NCI-H2107 treated with DMSO at 0.1 percent for 48 hours (cell line): ENCODE results near the gene COL5A1.

Source experiments
- DNase-seq: peaks from one replicate; lab custom pipeline; 2025; ENCODE audit not compliant: unreplicated experiment; lab: John Stamatoyannopoulos, UW

The COL5A1 gene

GRCh38 chr9:134886413-134886913 lies 244.9 kb downstream of the COL5A1 start:
- no peak for DNase-seq

DNA sequence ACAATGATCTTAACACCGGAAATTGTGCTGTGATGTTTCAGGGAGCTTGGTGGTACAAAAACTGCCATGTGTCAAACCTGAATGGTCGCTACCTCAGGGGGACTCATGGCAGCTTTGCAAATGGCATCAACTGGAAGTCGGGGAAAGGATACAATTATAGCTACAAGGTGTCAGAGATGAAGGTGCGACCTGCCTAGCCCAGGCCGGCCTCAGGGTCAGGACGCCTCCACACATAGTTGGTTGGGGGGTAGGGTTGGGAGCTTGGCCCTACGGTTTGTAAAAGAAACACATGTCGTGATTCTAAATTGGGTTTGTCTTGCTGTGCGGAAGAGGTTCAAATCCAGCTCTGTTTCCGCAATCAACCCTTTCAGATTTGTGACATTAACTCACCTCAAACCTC lies 245.6 kb downstream of the COL5A1 start:
- DNase-seq: no peak

- DNase-seq: no peak
Observed at GRCh38 chr9:134887686-134888602, 246.3 kb downstream of the COL5A1 start.

GRCh38 chr9:134888603-134889190 lies 247.1 kb downstream of the COL5A1 start:
- no peak for DNase-seq

- DNase-seq: no peak
Observed at GRCh38 chr9:134889386-134890154, 248.0 kb downstream of the COL5A1 start.

DNA sequence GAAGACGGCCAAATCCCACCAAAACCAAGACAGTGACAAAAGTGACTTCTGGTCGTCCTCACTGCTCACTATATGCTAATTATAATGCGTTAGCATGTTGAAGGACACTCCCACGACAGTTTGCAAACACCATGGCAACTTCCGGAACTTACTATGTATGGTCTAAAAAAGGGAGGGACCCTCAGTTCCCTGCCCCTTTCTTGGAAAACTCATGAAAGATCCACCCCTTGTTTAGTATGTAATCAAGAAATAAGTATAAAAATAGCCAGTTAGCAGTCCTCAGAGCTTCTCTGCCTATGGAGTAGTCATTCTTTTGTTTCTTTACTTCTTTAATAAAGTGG lies 248.5 kb downstream of the COL5A1 start:
- DNase-seq: no peak

GRCh38 chr9:134891053-134891452 lies 249.4 kb downstream of the COL5A1 start:
- no peak for DNase-seq

DNA sequence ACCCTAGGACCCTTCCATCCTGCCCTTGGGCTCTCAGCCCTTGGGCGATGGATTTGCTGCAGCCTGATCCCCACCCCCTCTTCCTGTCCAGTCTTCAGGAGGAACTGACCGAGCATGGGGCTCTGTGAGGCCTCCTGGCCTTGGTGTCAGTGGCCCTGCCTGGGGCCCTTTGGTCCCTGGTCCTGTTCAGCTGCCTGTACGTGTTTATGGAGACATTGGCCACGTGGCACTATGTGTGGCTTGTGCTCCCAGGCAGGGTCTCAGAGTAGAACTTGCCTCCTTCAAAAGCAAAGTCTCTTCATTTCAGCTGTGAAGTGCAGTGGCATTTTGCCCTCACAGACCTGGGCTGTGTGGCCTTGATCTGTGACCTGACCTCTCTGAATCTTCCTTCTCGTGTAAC lies 250.1 kb downstream of the COL5A1 start:
- DNase-seq: no peak

- no peak for DNase-seq
Observed at GRCh38 chr9:134892221-134892620, 250.6 kb downstream of the COL5A1 start.

GRCh38 chr9:134892820-134893420 lies 251.3 kb downstream of the COL5A1 start:
- DNase-seq: no peak
